Measurements from ENCODE around the gene RNF123.

The RNF123 gene

DNA sequence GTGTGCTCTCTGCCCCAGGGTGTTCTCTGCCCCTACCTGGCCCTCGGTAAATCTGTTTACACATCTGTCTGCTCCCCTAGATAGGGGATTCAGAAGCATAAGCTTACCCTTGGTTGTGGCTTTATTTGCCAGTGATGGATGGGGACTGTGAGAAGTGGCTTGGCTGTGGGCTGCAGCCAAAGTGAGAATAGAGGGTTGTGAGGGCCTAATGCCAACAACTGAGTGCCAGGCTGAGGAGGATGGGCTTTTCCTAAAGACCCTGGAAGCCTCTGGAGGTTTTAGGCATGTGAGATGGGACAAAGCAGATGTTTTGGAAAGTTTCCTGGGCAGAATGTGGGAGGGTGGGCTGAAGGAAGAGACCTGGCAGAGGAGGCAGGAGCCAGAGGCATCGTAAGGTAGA, 30.6 kb upstream of the RNF123 start:
- no peak for DNase-seq (ENCODE audit: low read depth in 3 of 3, low spot score in 1 of 3)

DNA sequence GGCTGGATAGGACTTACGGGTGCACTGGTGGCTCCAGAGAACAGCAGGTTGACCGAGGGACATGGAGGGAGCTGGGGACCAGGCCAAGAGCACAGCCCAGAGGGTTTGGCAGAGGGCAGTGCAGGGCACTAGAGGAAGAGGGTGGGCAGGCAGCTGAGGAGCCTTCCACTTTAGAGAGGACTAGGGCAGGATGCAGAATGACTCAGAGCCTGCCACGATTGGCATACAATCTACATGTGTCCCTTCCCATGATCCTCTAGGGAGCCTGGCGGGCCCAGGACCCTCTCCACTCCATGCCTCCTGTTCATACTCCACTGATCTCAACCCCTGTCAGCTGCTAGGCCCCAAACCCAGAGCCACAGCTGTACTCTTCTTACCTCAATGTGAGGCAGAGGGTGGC, 29.6 kb upstream of the RNF123 start:
- no peak for DNase-seq (ENCODE audit: low read depth in 3 of 3, low spot score in 1 of 3)

DNA sequence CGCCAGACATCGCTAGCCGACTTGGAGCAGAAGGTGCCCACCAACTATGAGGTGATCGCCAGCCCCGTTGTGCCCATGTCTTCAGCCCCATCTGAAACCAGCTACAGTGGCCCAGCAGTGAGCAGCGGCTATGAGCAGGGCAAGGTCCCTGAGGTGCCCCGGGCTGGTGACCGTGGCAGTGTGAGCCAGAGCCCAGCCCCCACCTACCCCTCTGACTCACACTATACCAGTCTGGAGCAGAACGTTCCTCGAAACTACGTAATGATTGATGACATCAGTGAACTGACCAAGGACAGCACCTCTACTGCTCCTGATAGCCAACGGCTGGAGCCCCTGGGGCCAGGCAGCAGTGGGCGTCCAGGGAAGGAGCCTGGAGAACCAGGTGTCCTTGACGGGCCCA, 28.1 kb upstream of the RNF123 start:
- no peak for DNase-seq (ENCODE audit: low read depth in 3 of 3, low spot score in 1 of 3)

DNA sequence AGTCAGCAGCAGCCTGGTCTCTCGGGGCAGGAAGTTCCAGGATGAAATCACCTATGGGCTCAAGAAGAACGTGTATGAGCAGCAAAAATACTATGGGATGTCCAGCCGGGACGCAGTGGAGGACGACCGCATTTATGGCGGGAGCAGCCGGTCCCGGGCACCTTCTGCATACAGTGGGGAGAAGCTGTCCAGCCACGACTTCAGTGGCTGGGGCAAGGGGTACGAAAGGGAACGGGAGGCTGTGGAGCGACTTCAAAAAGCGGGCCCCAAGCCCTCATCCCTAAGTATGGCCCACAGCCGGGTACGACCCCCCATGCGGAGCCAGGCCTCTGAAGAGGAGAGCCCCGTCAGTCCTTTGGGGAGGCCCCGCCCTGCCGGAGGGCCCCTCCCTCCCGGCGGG, 27.3 kb upstream of the RNF123 start:
- no peak for DNase-seq (ENCODE audit: low read depth in 3 of 3, low spot score in 1 of 3)

- DNase-seq (ENCODE audit: low read depth in 3 of 3, low spot score in 1 of 3) = no peak
Observed at GRCh38 chr3:49662720-49663413, 26.5 kb upstream of the RNF123 start.

DNA sequence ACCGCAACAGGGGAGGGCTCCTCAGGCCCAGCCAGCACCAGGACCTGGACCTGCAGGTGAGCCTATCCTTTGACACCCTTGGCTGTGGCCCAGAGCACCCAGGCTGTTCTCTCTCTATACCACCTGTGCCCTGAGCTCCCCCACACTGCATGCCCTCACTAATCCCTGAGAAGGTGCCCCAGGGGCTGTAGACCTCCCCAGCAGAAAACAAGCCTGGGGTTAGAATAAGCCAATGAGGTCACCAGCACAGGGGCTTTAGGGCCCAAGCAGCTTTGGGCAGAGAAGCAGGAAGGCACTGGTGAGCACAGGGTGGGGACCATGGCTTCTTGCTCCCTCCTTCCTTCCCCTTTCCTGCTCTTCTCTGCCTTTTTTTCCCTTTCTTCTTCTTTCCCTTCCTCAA, 25.5 kb upstream of the RNF123 start:
- DNase-seq (ENCODE audit: low read depth in 3 of 3, low spot score in 1 of 3) = no peak

DNA sequence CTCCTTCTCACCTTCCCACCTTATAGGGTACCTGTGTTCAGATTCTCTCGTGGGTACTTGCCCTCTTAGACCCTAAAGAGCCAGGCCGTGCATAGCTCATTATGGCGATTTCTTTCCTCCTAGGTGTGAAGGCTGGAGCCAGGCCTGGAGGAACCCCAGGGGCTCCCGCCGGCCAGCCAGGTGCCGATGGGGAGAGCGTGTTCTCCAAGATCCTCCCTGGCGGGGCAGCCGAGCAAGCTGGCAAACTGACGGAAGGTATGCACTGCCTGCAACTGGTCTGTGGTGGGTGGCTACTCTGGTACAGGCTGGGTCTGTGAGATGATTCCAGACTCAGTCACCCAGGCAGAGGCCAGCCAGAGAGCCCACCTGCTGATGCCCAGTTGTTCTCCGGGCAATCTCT, 25.1 kb upstream of the RNF123 start:
- DNase-seq (ENCODE audit: low read depth in 3 of 3, low spot score in 1 of 3) = no peak

- no peak for DNase-seq (ENCODE audit: low read depth in 3 of 3, low spot score in 1 of 3)
Observed at GRCh38 chr3:49665822-49666519, 23.4 kb upstream of the RNF123 start.

DNA sequence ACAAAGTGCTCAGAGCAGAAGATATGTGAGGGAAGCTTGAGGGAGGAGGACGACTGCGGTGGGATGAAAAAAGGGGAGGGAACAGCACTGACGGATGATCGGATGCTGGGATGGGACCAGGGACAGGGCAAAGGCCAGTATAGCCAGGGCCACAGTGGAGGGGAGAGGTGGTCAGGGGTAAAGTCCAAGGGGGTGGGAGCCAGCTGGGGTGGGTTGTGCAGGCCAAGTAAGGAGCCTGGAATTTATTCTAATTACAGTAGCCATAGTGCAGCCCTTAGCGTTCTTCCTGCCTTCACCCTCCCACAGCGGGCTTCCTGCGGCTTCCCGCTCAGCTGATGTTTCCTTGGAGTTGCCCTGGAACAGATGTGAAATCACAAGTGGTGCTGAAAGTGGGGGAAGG, 22.8 kb upstream of the RNF123 start:
- DNase-seq (ENCODE audit: low read depth in 3 of 3, low spot score in 1 of 3) = no peak

GRCh38 chr3:49667701-49668413, 21.5 kb upstream of the RNF123 start:
- DNase-seq (ENCODE audit: low read depth in 3 of 3, low spot score in 1 of 3) = no peak

GRCh38 chr3:49668414-49668797, 21.0 kb upstream of the RNF123 start:
- DNase-seq (ENCODE audit: low read depth in 3 of 3, low spot score in 1 of 3) = no peak

DNA sequence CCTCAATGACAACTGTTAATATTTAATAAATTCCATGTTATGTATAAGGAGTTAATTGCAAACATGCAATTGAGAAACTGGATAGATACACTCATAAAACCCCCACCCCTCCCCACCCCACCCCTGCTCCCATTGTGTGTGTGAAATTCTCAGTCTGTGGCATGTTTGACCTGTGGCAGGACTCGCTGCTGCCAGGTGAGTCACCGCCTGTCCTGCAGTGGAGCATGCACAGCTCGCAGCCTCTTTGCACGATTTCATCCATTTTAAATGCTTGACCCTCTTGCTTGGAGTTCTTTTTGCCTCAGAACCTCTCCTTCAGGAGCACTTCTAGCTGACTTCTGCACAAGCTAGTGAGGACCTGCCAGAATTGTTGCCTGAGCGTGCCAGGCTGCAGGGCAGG, 20.5 kb upstream of the RNF123 start:
- DNase-seq (ENCODE audit: low read depth in 3 of 3, low spot score in 1 of 3) = no peak

DNA sequence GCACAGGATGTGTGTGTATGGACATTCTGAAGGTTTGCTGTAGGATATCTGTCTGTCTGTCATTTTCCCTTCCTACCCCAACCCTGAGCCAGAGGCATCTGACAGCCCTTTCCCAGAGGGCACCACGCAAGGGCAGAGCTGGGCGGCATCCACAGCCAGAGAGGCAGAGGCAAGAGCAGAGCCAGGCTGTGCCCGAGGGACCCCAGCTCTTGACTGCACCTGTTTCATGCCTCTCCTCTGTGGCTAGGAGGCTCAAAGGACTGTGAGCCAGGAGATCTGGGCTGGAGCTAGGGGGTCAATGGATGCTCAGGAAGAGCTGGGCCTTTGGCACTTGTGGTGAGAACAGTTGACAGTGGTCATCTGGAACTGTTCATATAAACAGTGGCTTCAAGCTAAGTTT, 20.0 kb upstream of the RNF123 start:
- DNase-seq (ENCODE audit: low read depth in 3 of 3, low spot score in 1 of 3) = no peak

DNA sequence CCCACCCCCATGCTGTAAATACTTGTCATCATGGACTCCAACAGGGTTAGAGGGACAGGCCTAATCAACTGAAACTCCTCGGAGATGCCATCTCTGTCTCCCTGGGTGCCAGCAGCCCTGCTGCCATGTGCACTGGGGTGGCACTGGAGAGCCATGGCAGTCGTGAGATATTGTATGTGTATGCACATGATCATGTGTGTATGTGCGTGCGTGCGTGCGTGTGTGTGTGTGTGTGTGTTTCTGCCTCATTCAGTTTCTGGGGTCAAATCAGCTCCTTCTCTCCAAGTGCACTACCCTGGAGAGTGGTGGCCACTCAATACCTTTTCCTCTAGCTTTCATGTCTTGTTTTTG, 18.4 kb upstream of the RNF123 start:
- no peak for DNase-seq (ENCODE audit: low read depth in 3 of 3, low spot score in 1 of 3)

DNA sequence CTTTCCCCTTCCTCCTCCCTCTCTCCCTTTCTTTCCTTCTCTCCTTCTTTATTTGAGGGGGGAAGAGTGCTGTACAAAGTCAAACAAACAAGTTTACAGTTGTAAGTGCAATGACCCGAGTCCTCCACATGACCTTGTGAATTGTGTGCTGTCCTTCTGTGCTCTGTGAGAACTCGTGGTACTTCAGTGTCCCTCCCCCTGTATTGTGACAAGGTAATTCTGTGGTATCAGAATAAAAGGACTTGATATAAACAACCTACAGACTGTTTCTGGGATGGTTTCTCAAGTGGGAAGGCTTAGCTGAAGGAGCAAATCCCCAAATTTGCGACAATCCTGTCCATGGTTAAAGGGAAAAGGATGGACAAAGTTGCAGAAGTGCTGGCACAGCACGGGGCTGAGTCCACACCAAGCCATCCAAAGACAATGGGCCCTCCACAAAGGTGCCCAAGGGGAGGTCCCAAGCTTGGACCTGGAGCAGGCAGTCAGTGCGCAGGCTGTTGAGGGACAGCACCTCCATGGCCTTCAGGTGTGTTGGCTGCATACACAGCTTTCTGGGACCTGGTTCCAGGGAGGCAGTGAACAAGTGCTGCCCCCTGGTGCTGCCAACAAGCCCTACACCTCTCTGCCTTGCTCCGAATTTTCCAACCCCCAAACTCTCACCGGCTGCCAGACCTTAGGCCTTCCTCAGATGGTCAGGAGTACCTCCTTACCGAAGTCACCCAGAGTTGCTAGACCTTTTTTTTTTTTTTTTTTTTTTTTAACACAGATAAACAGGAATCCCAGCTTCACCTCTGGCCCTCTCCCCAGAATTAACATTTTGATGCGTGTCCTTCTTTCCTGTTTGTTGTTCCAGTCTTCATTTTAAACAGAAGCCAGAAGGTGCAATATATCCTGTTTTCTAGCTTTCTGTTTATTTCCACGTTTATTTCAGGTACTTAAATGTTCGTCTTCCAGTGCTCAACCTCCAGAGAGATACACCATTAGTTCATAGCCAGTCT, 17.8 kb upstream of the RNF123 start:
- DNase-seq (ENCODE audit: low read depth in 3 of 3, low spot score in 1 of 3) = peak; percentile 18 to 62 (median 49)

- DNase-seq (ENCODE audit: low read depth in 3 of 3, low spot score in 1 of 3) = no peak
Observed at GRCh38 chr3:49673121-49673714, 16.1 kb upstream of the RNF123 start.

DNA sequence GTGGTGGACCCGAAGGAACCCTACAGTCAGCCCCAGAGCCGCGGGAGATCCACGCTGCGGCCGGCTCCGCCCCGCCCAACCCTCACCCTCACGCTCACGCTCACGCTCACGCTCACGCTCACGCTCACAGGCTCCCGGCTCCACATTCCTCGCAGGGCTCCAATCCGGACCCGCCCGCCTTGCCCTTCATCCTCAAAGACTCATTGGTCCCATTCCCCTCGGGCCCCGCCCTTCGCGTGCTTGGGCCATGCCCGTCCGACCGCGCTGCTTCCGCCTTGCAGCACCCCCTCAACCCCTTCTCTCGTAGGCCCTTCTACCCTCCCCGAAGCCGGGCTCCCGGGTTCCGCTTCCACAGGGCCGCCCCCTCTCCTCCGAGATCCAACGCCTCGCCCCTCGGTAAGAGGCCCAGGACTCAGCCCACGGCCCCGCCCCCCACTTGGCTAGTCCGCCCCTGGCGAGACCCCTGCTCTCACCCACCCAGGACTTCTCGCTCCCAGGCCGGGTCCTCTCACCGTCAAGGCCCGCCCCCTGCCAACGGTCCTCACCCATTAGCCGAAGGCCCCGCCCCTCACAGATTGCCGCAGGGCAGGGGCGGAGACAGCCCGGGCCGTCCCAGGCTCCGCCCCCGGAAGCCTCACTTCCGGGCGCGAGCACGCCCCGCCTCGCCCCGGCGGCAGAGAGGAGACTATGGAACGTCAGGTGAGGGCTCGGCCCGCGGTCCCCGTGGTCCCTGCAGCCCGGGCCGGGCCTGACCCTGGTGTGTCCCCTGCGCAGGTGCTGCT, 15.5 kb upstream of the RNF123 start, which contains the start of gene APEH:
APEH (plus strand) TSS at position 637 of the 782 bp plus-strand sequence; CDS start at position 688, 51 bp downstream.
- DNase-seq (ENCODE audit: low read depth in 3 of 3, low spot score in 1 of 3) = peak; percentile 88 to 94 (median 90)

DNA sequence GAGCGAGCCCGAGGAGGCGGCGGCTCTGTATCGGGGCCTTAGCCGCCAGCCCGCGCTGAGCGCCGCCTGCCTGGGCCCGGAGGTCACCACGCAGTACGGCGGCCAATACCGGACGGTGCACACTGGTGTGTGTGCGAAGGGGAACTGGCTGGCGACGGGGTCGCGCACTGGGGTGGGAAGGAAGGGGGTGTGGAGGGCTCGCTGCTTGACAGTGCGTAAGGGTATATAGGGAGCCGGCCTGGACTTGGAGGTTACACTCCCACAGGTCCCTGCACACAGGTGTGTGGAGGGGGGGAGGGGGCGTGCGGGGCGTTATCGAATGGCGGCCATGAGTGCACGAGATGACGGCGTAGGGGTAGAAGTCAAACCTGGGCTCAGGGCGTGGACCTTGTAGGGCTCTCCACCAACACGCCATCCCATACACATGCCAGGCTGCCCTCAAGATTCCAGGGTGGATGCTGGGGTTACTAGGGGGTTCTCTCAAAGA, 14.8 kb upstream of the RNF123 start:
- DNase-seq (ENCODE audit: low read depth in 3 of 3, low spot score in 1 of 3) = peak in 1 of 3 donors; percentile 16

DNA sequence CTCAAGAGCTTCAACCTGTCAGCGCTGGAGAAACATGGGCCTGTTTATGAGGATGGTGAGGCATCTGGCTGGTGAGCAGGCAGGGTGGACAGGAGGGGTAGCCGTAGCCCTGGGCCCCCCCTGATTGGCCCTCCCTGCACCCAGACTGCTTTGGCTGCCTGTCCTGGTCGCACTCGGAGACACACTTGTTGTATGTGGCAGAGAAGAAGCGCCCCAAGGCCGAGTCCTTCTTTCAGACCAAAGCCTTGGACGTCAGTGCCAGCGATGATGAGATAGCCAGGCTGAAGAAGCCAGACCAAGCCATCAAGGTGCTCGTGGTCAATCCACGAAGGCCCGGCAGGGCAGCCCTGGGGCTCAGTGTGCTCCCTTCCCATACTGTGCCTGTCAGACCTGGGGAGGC, 13.4 kb upstream of the RNF123 start:
- DNase-seq (ENCODE audit: low read depth in 3 of 3, low spot score in 1 of 3) = no peak
